ENCODE results near the gene FRMD5.

Gene FRMD5

GRCh38 chr15:43919540-43920253 lies 275.4 kb downstream of the FRMD5 start:
- no peak for DNase-seq

- DNase-seq: no peak
These were observed 276.4 kb downstream of the FRMD5 start for GRCh38 chr15:43918717-43919116.

GRCh38 chr15:43916326-43916660 lies 278.8 kb downstream of the FRMD5 start:
- DNase-seq: no peak

GRCh38 chr15:43915631-43916325 lies 279.3 kb downstream of the FRMD5 start:
- DNase-seq: no peak

- DNase-seq: no peak
These were observed 281.1 kb downstream of the FRMD5 start for GRCh38 chr15:43913941-43914340.

- DNase-seq: peak; percentile 59 to 86
These were observed 281.9 kb downstream of the FRMD5 start for GRCh38 chr15:43913026-43913780.

GRCh38 chr15:43912208-43912607 lies 282.9 kb downstream of the FRMD5 start:
- no peak for DNase-seq

- no peak for DNase-seq
These were observed 283.8 kb downstream of the FRMD5 start for GRCh38 chr15:43911235-43911781.

GRCh38 chr15:43908516-43909050 lies 286.5 kb downstream of the FRMD5 start:
- no peak for DNase-seq

- no peak for DNase-seq
These were observed 289.3 kb downstream of the FRMD5 start for GRCh38 chr15:43905755-43906154.

- DNase-seq: peak in 1 of 2 experiments; percentile 12
These were observed 291.2 kb downstream of the FRMD5 start for GRCh38 chr15:43903864-43904290.

GRCh38 chr15:43901495-43901894 lies 293.6 kb downstream of the FRMD5 start:
- no peak for DNase-seq

GRCh38 chr15:43900996-43901395 lies 294.1 kb downstream of the FRMD5 start:
- no peak for DNase-seq

GRCh38 chr15:43899928-43900327 lies 295.1 kb downstream of the FRMD5 start:
- no peak for DNase-seq

GRCh38 chr15:43898891-43899290 lies 296.2 kb downstream of the FRMD5 start:
- DNase-seq: no peak

- no peak for DNase-seq
These were observed 298.5 kb downstream of the FRMD5 start for GRCh38 chr15:43896543-43896942.

GRCh38 chr15:43895586-43895985 lies 299.5 kb downstream of the FRMD5 start:
- DNase-seq: no peak

GRCh38 chr15:43893956-43894355 lies 301.1 kb downstream of the FRMD5 start:
- DNase-seq: no peak

- DNase-seq: no peak
These were observed 306.0 kb downstream of the FRMD5 start for GRCh38 chr15:43889042-43889441.

- no peak for DNase-seq
These were observed 307.2 kb downstream of the FRMD5 start for GRCh38 chr15:43887901-43888300.

- DNase-seq: no peak
These were observed 308.5 kb downstream of the FRMD5 start for GRCh38 chr15:43886558-43886957.

- no peak for DNase-seq
These were observed 311.5 kb downstream of the FRMD5 start for GRCh38 chr15:43883571-43883970.

- no peak for DNase-seq
These were observed 313.1 kb downstream of the FRMD5 start for GRCh38 chr15:43881944-43882343.
